ENCODE results near the gene OTX2.

The OTX2 gene

DNA sequence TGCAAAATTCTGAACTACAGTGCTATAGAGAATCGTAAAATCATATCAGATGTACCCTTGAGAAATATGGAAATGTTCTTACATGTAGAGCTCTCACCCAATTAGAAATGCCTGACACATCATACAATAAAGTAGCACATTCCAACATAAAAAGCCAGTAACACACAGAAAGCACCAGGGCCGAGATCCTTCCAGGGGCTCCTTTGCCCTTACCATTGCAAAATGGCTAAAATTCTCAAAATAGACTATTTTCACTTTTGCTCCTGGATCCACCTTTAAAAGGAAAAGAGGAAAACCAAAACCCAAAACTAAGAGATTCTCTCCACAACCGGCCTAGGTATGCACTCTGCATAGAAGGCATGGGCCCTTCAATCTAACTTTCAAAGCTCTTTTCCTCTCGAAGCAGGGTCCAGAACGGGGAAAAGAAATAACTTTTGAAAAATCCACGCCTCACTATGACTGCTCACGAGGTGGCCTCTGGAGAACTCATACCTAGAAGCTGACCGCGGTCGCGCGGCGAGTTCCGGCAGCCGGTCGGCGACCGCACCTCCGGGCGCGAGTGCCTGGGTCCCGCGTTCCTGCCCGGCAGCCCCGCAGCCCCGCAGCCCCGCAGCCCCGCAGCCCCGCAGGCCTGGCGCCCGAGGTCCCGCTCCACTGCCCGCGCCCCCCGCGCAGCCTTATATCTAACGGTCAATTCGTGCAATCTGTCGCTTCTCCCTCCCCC is 2.7 kb downstream of the OTX2 start:
- H3K4me3 ChIP-seq (ENCODE audit: low read length) = no peak overlapping the region
- no peak for DNase-seq (ENCODE audit: low read depth)
- TF ChIP-seq, protein P1, sequence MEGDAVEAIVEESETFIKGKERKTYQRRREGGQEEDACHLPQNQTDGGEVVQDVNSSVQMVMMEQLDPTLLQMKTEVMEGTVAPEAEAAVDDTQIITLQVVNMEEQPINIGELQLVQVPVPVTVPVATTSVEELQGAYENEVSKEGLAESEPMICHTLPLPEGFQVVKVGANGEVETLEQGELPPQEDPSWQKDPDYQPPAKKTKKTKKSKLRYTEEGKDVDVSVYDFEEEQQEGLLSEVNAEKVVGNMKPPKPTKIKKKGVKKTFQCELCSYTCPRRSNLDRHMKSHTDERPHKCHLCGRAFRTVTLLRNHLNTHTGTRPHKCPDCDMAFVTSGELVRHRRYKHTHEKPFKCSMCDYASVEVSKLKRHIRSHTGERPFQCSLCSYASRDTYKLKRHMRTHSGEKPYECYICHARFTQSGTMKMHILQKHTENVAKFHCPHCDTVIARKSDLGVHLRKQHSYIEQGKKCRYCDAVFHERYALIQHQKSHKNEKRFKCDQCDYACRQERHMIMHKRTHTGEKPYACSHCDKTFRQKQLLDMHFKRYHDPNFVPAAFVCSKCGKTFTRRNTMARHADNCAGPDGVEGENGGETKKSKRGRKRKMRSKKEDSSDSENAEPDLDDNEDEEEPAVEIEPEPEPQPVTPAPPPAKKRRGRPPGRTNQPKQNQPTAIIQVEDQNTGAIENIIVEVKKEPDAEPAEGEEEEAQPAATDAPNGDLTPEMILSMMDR (conservative IDR thresholded peaks at IDR 0.05; ENCODE audit: low read length) = no peak

DNA sequence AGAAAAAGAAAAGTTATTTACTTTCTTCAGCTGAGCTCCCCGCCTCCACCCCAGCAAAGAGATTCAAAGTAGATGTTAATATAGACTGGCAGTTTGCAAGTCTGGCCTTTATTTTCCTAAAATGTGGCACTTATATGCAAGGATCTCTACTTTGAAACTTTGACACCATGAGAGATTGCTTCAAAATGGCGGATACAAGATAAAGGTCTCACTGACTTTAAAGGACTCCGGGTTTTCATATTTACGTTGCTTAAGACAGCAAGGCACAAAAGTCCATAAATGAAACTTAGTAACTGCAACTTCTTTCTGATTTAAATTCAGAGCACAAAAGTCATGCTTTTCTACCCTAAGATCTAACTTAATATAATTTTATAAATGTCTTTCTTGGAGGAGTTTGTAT is 3.5 kb downstream of the OTX2 start:
- no peak overlapping the region for H3K4me3 ChIP-seq (ENCODE audit: low read length)
- DNase-seq (ENCODE audit: low read depth) = no peak
- TF ChIP-seq, protein P1 (conservative IDR thresholded peaks at IDR 0.05; ENCODE audit: low read length) = no peak

DNA sequence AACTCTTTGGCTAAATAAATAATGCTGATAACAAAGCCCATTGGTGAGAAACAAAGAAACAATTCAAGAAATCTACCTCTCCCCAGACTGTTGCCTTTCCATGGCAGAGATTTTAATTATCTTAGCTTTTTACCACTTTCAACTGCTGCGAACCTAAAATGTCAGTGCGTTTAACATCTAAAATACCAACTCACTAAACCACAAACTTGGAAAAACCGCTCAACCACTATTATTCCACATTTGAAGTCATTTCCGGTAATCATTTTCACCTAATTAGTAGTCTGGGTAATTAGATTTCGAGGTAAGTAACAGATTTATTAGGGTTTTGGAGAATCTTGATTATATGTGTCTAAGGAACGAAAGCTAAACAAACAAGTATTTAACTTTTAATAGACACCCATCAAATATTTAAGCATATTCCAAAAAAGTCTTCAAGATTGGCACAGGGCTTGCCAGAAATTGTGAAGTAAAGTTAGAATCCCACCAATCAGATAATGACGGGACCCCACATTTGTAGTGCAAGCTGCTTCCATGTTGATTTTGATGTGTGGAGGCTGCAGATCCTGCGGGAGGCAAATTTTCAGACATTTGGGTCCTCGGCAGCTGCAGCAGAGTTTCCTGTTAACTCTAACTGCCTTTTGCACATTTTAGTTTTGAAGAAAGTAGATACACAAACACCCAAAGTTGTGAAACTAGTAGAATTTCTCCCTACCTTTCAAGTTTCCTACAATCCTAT is 4.1 kb downstream of the OTX2 start:
- TF ChIP-seq, protein P1 (conservative IDR thresholded peaks at IDR 0.05; ENCODE audit: low read length) = no peak
- no peak overlapping the region for H3K4me3 ChIP-seq (ENCODE audit: low read length)
- no peak for DNase-seq (ENCODE audit: low read depth)

DNA sequence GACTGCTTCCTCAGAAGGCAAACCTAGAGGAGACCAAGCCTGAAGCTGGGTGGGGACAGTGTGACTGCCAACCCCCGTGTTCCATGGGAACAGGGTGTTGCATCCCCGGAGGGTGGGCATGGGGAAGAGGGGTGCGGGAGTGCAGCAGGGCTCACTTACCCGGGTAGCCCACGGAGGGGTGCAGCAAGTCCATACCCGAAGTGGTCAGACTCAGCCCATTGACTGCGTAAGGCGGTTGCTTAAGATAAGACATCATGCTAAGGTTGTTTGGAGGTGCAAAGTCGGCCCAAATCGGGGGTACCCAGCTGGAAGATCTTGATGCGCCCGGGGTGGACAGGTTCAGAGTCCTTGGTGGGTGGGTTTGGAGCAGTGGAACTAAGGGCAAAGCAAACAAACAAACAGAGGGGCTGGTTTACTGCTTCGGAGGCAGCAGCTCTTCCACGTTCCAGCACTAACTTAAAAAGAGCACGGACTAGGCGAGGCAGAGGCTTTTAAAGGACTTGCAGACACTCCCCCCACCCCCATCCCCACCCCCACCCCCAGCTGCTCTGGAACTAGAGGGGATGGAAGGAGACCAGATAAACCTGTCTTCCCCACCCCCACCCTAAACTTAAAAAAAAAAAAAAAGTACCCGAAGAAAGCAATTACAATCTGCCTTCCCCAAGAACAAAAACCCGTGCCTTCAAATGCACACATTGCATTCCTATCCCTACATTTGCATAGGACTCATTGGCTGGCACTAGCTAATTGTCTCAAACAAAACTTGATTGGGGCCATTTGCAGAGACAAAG is 4.9 kb downstream of the OTX2 start:
- no peak overlapping the region for H3K4me3 ChIP-seq (ENCODE audit: low read length)
- no peak for DNase-seq (ENCODE audit: low read depth)
- TF ChIP-seq, protein P1 (conservative IDR thresholded peaks at IDR 0.05; ENCODE audit: low read length) = no peak

DNA sequence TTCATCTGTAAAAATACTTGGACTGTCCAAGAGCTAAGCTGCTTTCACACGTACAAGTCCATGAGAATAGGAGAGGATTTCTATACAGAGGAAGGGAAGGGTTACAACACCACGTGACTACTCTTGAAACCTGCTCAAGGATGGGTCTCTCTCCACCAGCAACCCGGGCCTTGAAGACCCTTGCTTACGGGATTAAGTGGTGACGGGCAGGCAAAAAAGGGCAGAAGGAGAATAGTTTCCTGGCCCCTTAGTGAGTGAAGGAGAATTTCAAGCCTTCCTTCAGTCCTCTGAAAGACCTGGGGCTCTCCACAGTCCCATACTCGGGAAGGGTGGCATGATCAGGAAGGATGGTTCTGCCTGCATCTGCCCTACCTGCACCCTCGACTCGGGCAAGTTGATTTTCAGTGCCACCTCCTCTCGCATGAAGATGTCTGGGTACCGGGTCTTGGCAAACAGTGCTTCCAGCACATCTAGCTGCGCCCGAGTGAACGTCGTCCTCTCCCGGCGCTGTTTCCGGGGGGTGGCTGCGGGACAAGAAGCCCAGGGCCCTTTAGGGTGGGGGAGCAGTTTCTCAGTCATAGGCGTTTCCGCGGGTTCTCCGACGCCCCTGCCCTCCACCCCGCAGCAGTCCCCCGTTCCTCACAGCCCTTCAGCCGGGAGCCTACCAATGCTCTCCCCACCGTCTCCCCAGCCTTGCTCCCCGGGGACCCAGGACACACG is 6.3 kb downstream of the OTX2 start:
- TF ChIP-seq, protein P1 (conservative IDR thresholded peaks at IDR 0.05; ENCODE audit: low read length) = no peak

DNA sequence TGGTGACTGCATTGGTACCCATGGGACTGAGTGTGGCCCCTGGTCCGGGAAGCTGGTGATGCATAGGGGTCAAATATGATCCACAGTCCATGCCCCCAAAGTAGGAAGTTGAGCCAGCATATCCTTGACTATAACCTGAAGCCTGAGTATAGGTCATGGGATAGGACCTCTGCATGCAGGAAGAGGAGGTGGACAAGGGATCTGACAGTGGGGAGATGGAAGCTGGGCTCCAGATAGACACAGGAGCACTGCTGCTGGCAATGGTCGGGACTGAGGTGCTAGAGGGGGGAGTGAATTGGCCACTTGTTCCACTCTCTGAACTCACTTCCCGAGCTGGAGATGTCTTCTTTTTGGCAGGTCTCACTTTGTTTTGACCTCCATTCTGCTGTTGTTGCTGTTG is 8.4 kb downstream of the OTX2 start:
- no peak overlapping the region for H3K4me3 ChIP-seq (ENCODE audit: low read length)
- DNase-seq (ENCODE audit: low read depth) = no peak
- TF ChIP-seq, protein P1 (conservative IDR thresholded peaks at IDR 0.05; ENCODE audit: low read length) = no peak

More for the DNA sequence above, 6.3 kb downstream of the OTX2 start:
- no peak for DNase-seq (ENCODE audit: low read depth)
- no peak overlapping the region for H3K4me3 ChIP-seq (ENCODE audit: low read length)
